IMR-90 (cell line): Measurements from ENCODE around the gene RAB11FIP4.

Experiments
- RCOR1 ChIP-seq: IDR thresholded peaks from 2 replicates; pipeline ENCODE4 v1.6.1; 2012; ENCODE audit warnings: mild to moderate bottlenecking, low read length, improper control_type of control experiment; ENCODE audit not compliant: insufficient replicate concordance
- TF ChIP-seq, protein P1 (sequence below): conservative IDR thresholded peaks from 2 replicates; pipeline ENCODE4 v1.5.1; 2012; ENCODE audit warnings: mild to moderate bottlenecking, low read depth, low read length, improper control_type of control experiment

- TF ChIP-seq, protein P1, sequence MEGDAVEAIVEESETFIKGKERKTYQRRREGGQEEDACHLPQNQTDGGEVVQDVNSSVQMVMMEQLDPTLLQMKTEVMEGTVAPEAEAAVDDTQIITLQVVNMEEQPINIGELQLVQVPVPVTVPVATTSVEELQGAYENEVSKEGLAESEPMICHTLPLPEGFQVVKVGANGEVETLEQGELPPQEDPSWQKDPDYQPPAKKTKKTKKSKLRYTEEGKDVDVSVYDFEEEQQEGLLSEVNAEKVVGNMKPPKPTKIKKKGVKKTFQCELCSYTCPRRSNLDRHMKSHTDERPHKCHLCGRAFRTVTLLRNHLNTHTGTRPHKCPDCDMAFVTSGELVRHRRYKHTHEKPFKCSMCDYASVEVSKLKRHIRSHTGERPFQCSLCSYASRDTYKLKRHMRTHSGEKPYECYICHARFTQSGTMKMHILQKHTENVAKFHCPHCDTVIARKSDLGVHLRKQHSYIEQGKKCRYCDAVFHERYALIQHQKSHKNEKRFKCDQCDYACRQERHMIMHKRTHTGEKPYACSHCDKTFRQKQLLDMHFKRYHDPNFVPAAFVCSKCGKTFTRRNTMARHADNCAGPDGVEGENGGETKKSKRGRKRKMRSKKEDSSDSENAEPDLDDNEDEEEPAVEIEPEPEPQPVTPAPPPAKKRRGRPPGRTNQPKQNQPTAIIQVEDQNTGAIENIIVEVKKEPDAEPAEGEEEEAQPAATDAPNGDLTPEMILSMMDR: no peak
- TF ChIP-seq RCOR1: no peak
Measured at GRCh38 chr17:31523862-31524730, 132.6 kb downstream of the RAB11FIP4 start.
